DND-41 (cell line): ENCODE data around the gene DDN.

Experiments
- CTCF ChIP-seq: IDR thresholded peaks from 2 replicates; pipeline ENCODE4 v1.5.1; 2012; ENCODE audit warnings: borderline replicate concordance, low read length, moderate library complexity, mild to moderate bottlenecking; ENCODE audit not compliant: poor library complexity, severe bottlenecking; ENCODE audit errors: extremely low read depth
- EZH2 ChIP-seq: IDR thresholded peaks from 3 replicates; pipeline ENCODE4 v1.6.1; 2012; ENCODE audit warnings: borderline replicate concordance, low read depth, mild to moderate bottlenecking, moderate library complexity, low read length, inconsistent platforms; ENCODE audit not compliant: severe bottlenecking

GRCh38 chr12:49031573-49032161, 32.5 kb upstream of the DDN start:
- TF ChIP-seq CTCF (no peak), EZH2 (no peak)
